MM.1S (cell line): ENCODE data around the gene CTSH.

Source experiments
- DNase-seq: peaks from one replicate; pipeline ENCODE4 v3.0.0-alpha.2; 2015
- H2AFZ ChIP-seq: fragments of 300-600 bp; sonication (generic); 2 replicates; pipeline ENCODE4 v1.6.0; 2016; ENCODE audit warnings: antibody characterized with exemption, low read length
- H3F3A ChIP-seq: fragments of 300-600 bp; sonication (generic); 2 replicates; pipeline ENCODE4 v1.6.1; 2016; ENCODE audit warnings: mild to moderate bottlenecking, antibody characterized with exemption, low read length, moderate library complexity, mixed read lengths; ENCODE audit not compliant: insufficient read depth
- H3K27ac ChIP-seq: fragments of 300-600 bp; sonication (generic); 2 replicates; pipeline ENCODE4 v1.5.1; 2016; ENCODE audit warnings: mild to moderate bottlenecking, low read length
- H3K27me3 ChIP-seq: fragments of 300-600 bp; sonication (generic); replicated peaks from 2 replicates; pipeline ENCODE4 v1.6.0; 2016; ENCODE audit warnings: low read length; ENCODE audit not compliant: insufficient read depth
- H3K36me3 ChIP-seq: fragments of 300-600 bp; sonication (generic); replicated peaks from 2 replicates; pipeline ENCODE4 v1.6.1; 2016; ENCODE audit warnings: mild to moderate bottlenecking, low read length, mixed read lengths; ENCODE audit not compliant: insufficient read depth
- H3K4me1 ChIP-seq: fragments of 300-600 bp; sonication (generic); 2 replicates; pipeline ENCODE4 v1.6.1; 2016; ENCODE audit warnings: low read length, mixed read lengths
- H3K4me2 ChIP-seq: fragments of 300-600 bp; sonication (generic); 2 replicates; pipeline ENCODE4 v1.6.0; 2016; ENCODE audit warnings: low read depth, low read length
- H3K4me3 ChIP-seq: fragments of 300-600 bp; sonication (generic); 2 replicates; pipeline ENCODE4 v1.5.1; 2016; ENCODE audit warnings: low read length, mixed read lengths
- H3K79me2 ChIP-seq: fragments of 300-600 bp; sonication (generic); 2 replicates; pipeline ENCODE4 v1.6.1; 2016; ENCODE audit warnings: mixed run types, low read length, mixed read lengths
- H3K9ac ChIP-seq: fragments of 300-600 bp; sonication (generic); 2 replicates; pipeline ENCODE4 v1.6.1; 2016; ENCODE audit warnings: low read length, mixed read lengths
- H3K9me2 ChIP-seq: fragments of 300-600 bp; sonication (generic); replicated peaks from 2 replicates; pipeline ENCODE4 v1.6.1; 2016; ENCODE audit warnings: mild to moderate bottlenecking, low read length, mixed read lengths; ENCODE audit not compliant: insufficient read depth
- H3K9me3 ChIP-seq: fragments of 300-600 bp; sonication (generic); replicated peaks from 2 replicates; pipeline ENCODE4 v1.6.1; 2016; ENCODE audit warnings: mild to moderate bottlenecking, low read length, mixed read lengths; ENCODE audit not compliant: insufficient read depth
- H4K20me1 ChIP-seq: fragments of 300-600 bp; sonication (generic); 2 replicates; pipeline ENCODE4 v1.6.1; 2016; ENCODE audit warnings: mild to moderate bottlenecking, low read length, moderate library complexity, mixed read lengths; ENCODE audit not compliant: insufficient read depth
- CTCF ChIP-seq: fragments of 300-600 bp; sonication (generic); IDR thresholded peaks from 2 replicates; pipeline ENCODE4 v1.5.1; 2016; ENCODE audit warnings: antibody characterized with exemption, low read length, mixed read lengths
- EZH2 ChIP-seq: fragments of 300-600 bp; sonication (generic); optimal IDR thresholded peaks from 2 replicates; pipeline ENCODE3; 2017; ENCODE audit warnings: low read depth, mild to moderate bottlenecking, antibody characterized with exemption, low read length, mixed read lengths
- EZH2phosphoT487 ChIP-seq: fragments of 300-600 bp; sonication (generic); IDR thresholded peaks from 2 replicates; pipeline ENCODE4 v1.6.1; 2018; ENCODE audit warnings: antibody characterized with exemption, low read length

CTSH gene

DNA sequence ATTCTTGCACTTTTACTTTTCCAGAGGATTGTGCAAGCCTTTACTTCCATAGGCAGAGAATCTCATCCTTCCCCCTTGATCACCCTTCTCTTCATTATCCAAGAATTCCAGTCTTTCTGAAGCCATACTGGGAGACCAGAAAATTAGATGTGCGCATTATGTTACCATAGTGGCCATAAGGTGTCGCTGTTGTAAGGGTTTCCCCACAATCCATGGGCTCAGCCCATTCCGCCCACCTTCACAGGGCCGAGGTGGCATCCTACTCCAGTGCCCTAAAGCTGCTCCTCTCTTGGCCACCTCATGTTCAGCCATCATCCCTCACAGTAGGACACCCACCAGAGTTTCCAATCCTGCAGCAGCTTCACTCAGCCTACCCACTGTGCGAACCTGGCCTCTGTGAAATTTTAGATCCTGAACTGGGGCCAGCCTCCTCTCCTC is 35.0 kb downstream of the CTSH start:
- Histone ChIP-seq H3K4me2 (no peak overlapping the region), H4K20me1 (no peaks in the 10 kb centered on the region), H3K27ac (no peak overlapping the region), H3F3A (no peaks in the 10 kb centered on the region), H2AFZ (no peak overlapping the region), H3K27me3 (no peaks in the 10 kb centered on the region), H3K9me2 (no peaks in the 10 kb centered on the region), H3K9ac (no peak overlapping the region), H3K4me1 (no peaks in the 10 kb centered on the region), H3K36me3 (0 out of 2 replicates have a peak, but pooled peaks cover 2% of the 10 kb centered on the region), H3K9me3 (no peaks in the 10 kb centered on the region), H3K4me3 (no peak overlapping the region), H3K79me2 (no peaks in the 10 kb centered on the region)
- no peak for TF ChIP-seq EZH2
- peak; percentile 67 for TF ChIP-seq CTCF
- DNase-seq = peak; percentile 17

DNA sequence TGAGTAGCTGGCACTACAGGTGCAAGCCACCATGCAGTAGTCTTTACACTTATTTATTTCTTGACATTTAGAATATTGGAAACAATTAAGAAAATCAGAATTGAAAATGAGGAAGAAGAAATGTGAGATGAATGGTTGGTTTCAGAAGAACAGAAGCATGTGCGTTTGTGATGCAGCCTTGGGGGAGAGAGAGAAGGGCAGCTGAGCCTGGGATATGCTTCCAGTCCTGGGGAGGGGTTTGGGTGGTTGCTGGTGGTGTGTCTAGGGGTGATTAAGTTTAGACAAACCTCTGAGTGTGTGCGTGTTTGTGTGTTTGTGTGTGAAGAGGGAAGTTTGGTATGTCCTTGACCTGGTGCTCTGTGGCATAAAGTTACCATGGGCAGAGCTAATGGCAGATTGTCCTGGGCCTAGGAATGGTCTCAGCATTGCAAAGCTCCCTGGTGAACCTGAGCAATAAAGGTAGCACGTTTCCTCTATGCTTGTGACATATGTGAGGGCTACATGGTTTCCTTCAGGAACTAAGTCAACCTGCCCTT is 35.6 kb downstream of the CTSH start:
- Histone ChIP-seq H3K27me3 (no peaks in the 10 kb centered on the region), H3K4me1 (no peaks in the 10 kb centered on the region), H3K9me3 (no peaks in the 10 kb centered on the region), H3K79me2 (no peaks in the 10 kb centered on the region), H3K27ac (no peak overlapping the region), H2AFZ (no peak overlapping the region), H4K20me1 (no peaks in the 10 kb centered on the region), H3K9ac (no peak overlapping the region), H3K4me3 (no peak overlapping the region), H3K9me2 (no peaks in the 10 kb centered on the region), H3K4me2 (no peak overlapping the region), H3K36me3 (0 out of 2 replicates have a peak, but pooled peaks cover 4% of the 10 kb centered on the region), H3F3A (no peaks in the 10 kb centered on the region)
- TF ChIP-seq EZH2 = no peak
- TF ChIP-seq EZH2phosphoT487 = no peak
- no peak for TF ChIP-seq CTCF
- DNase-seq = no peak

DNA sequence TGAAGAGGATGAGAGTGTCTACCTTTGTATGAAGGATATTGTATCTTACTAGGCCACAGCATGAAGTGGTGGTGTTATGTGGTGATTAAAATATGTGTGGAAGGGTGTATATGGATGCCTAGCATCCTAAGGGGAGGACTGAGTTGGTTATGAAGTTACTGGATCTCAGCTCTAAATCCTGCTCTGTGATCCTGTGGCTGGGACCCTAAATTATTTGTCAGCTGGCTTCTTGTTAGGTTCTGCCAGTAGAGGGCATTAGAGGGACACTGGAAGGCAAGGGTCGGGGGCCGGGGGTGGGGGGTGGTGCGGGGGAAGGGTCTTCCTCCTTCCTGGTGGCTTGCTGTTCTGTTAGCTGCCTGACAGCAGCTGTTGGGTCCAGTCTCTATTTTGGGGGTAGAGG is 37.3 kb downstream of the CTSH start:
- no peaks in the 10 kb centered on the region for H3K79me2 ChIP-seq
- H3K36me3 ChIP-seq = peaks cover 4% of the 10 kb centered on the region; the same call in 1 of the 2 replicates
- H3K4me2 ChIP-seq = no peak overlapping the region
- no peaks in the 10 kb centered on the region for H3K27me3 ChIP-seq
- no peak for DNase-seq
- no peak overlapping the region for H3K4me3 ChIP-seq
- TF ChIP-seq EZH2 (no peak), CTCF (no peak), EZH2phosphoT487 (no peak)
- no peaks in the 10 kb centered on the region for H3K4me1 ChIP-seq
- no peak overlapping the region for H2AFZ ChIP-seq
- no peaks in the 10 kb centered on the region for H3F3A ChIP-seq
- no peak overlapping the region for H3K9ac ChIP-seq
- H3K27ac ChIP-seq = no peak overlapping the region
- H4K20me1 ChIP-seq = no peaks in the 10 kb centered on the region
- H3K9me2 ChIP-seq = no peaks in the 10 kb centered on the region
- H3K9me3 ChIP-seq = no peaks in the 10 kb centered on the region
